NT2/D1 (cell line): ENCODE measurements around the gene RGPD3.
"Not testable (repeated sequence)": the region's sequence is repeated elsewhere in the genome, so short reads cannot be mapped to it uniquely, and the experiment has no call there.

ENCODE experiments used
- DNase-seq: peaks from one replicate; pipeline ENCODE4 v3.0.0-alpha.2; 2011; ENCODE audit warnings: low read depth, low spot score
- H3K27me3 ChIP-seq: 2 replicates; pipeline ENCODE4 v1.6.0; 2011; ENCODE audit warnings: mild to moderate bottlenecking; ENCODE audit not compliant: insufficient read length, insufficient read depth
- H3K36me3 ChIP-seq: 2 replicates; pipeline ENCODE4 v1.6.1; 2011; ENCODE audit warnings: mild to moderate bottlenecking, low read length, mixed read lengths; ENCODE audit not compliant: insufficient read depth, insufficient read length
- H3K4me1 ChIP-seq: 2 replicates; pipeline ENCODE4 v1.5.1; 2011; ENCODE audit not compliant: insufficient read depth, insufficient read length
- H3K4me3 ChIP-seq: 2 replicates; pipeline ENCODE4 v1.5.1; 2011; ENCODE audit warnings: low read depth; ENCODE audit not compliant: insufficient read length
- H3K9ac ChIP-seq: 2 replicates; pipeline ENCODE4 v1.6.0; 2011; ENCODE audit warnings: low read depth; ENCODE audit not compliant: insufficient read length
- H3K9me3 ChIP-seq: 2 replicates; pipeline ENCODE4 v1.5.1; 2011; ENCODE audit warnings: mild to moderate bottlenecking, low read length; ENCODE audit not compliant: insufficient read depth

RGPD3 gene

GRCh38 chr2:106506002-106506687, 37.9 kb upstream of the RGPD3 start:
- not testable (repeated sequence) for H3K4me3 ChIP-seq

GRCh38 chr2:106504787-106505186, 36.6 kb upstream of the RGPD3 start:
- H3K27me3 ChIP-seq, H3K4me1 ChIP-seq, H3K9me3 ChIP-seq, DNase-seq, H3K36me3 ChIP-seq, H3K4me3 ChIP-seq, H3K9ac ChIP-seq: not testable (repeated sequence)

More at GRCh38 chr2:106506002-106506687, 37.9 kb upstream of the RGPD3 start:
- H3K9me3 ChIP-seq, H3K27me3 ChIP-seq, H3K36me3 ChIP-seq, H3K9ac ChIP-seq, DNase-seq, H3K4me1 ChIP-seq: not testable (repeated sequence)

GRCh38 chr2:106504192-106504591, 36.0 kb upstream of the RGPD3 start:
- H3K9ac ChIP-seq, DNase-seq, H3K27me3 ChIP-seq, H3K9me3 ChIP-seq, H3K4me3 ChIP-seq, H3K36me3 ChIP-seq, H3K4me1 ChIP-seq: not testable (repeated sequence)

- not testable (repeated sequence) for H3K4me3 ChIP-seq, DNase-seq, H3K36me3 ChIP-seq, H3K27me3 ChIP-seq, H3K9ac ChIP-seq, H3K4me1 ChIP-seq, H3K9me3 ChIP-seq
Observed at GRCh38 chr2:106502351-106502750, 34.1 kb upstream of the RGPD3 start.

- H3K4me1 ChIP-seq, result not testable (repeated sequence)
Observed at GRCh38 chr2:106500350-106500749, 32.1 kb upstream of the RGPD3 start.

GRCh38 chr2:106498549-106498948, 30.3 kb upstream of the RGPD3 start:
- H3K9ac ChIP-seq, DNase-seq, H3K36me3 ChIP-seq, H3K4me3 ChIP-seq, H3K27me3 ChIP-seq, H3K9me3 ChIP-seq, H3K4me1 ChIP-seq: not testable (repeated sequence)

More at GRCh38 chr2:106500350-106500749, 32.1 kb upstream of the RGPD3 start:
- H3K27me3 ChIP-seq, H3K4me3 ChIP-seq, DNase-seq, H3K9ac ChIP-seq, H3K36me3 ChIP-seq, H3K9me3 ChIP-seq: not testable (repeated sequence)

GRCh38 chr2:106492913-106493312, 24.7 kb upstream of the RGPD3 start:
- H3K4me1 ChIP-seq, H3K9me3 ChIP-seq, H3K9ac ChIP-seq, DNase-seq, H3K36me3 ChIP-seq, H3K4me3 ChIP-seq: not testable (repeated sequence)
- peaks cover 11% of the 10 kb centered on the region for H3K27me3 ChIP-seq

GRCh38 chr2:106492399-106492798, 24.2 kb upstream of the RGPD3 start:
- H3K4me3 ChIP-seq, H3K9me3 ChIP-seq, H3K36me3 ChIP-seq, DNase-seq, H3K4me1 ChIP-seq, H3K9ac ChIP-seq: not testable (repeated sequence)
- H3K27me3 ChIP-seq, result peaks cover 16% of the 10 kb centered on the region

GRCh38 chr2:106489701-106490100, 21.5 kb upstream of the RGPD3 start:
- H3K27me3 ChIP-seq, result peaks cover 30% of the 10 kb centered on the region
- H3K9ac ChIP-seq, DNase-seq, H3K9me3 ChIP-seq, H3K4me3 ChIP-seq, H3K36me3 ChIP-seq, H3K4me1 ChIP-seq: not testable (repeated sequence)

- H3K27me3 ChIP-seq, result peaks cover 30% of the 10 kb centered on the region
- not testable (repeated sequence) for H3K9me3 ChIP-seq, DNase-seq, H3K36me3 ChIP-seq, H3K4me1 ChIP-seq, H3K9ac ChIP-seq
- peak overlapping the region; percentile 4 for H3K4me3 ChIP-seq
Observed at GRCh38 chr2:106487386-106488191, 19.4 kb upstream of the RGPD3 start.

GRCh38 chr2:106486551-106487385, 18.6 kb upstream of the RGPD3 start, which contains the start of gene CD8B2:
Gene CD8B2, plus strand, starts transcription at chr2:106487364. Its CDS starts 63 bp downstream, at chr2:106487427.
- DNase-seq, H3K4me1 ChIP-seq, H3K9me3 ChIP-seq, H3K9ac ChIP-seq, H3K36me3 ChIP-seq: not testable (repeated sequence)
- Histone ChIP-seq H3K27me3 (peaks cover 30% of the 10 kb centered on the region), H3K4me3 (peak within 1 kb of the TSS; percentile 4)
